A673 (cell line): ENCODE results near the gene SPAG16. TPM values are rescaled to one million over a fixed set of nuclear protein-coding genes. Genes with fewer than 3 reads are reported as not detected.

ENCODE experiments used
- BruUV-seq: library from RNA; stranded (reverse); fragments of 400-500 nt; replicated peaks from 2 replicates; lab custom pipeline; 2021; lab: Mats Ljungman, UMichigan
- CTCF ChIA-PET: fragments of 300-600 bp; sonication (Branson Sonifier 250); formaldehyde crosslinking; loops from one replicate; lab custom pipeline; 2022; ENCODE audit warnings: antibody characterized with exemption; lab: Charles Lee
- POLR2A ChIA-PET: fragments of 300-600 bp; sonication (Branson Sonifier 250); formaldehyde crosslinking; loops from one replicate; lab custom pipeline; 2022; ENCODE audit warnings: antibody characterized with exemption; ENCODE audit not compliant: low non-redundant PET; lab: Charles Lee
- DNase-seq: peaks from one replicate; pipeline ENCODE4 v3.0.0-alpha.2; 2015; ENCODE audit warnings: low spot score
- H3K27ac ChIP-seq: fragments of 200-600 bp; sonication (generic); 2 replicates; pipeline ENCODE4 v1.5.1; 2016; ENCODE audit warnings: mixed run types, low read depth, mild to moderate bottlenecking, mixed read lengths, antibody characterized with exemption, low read length; ENCODE audit not compliant: poor library complexity, severe bottlenecking
- H3K27me3 ChIP-seq: fragments of 200-600 bp; sonication (generic); replicated peaks from 2 replicates; pipeline ENCODE4 v1.6.1; 2017; ENCODE audit warnings: mixed run types, low read depth, mild to moderate bottlenecking, mixed read lengths, antibody characterized with exemption, low read length; ENCODE audit not compliant: insufficient read depth, poor library complexity
- H3K36me3 ChIP-seq: fragments of 200-600 bp; sonication (generic); 2 replicates; pipeline ENCODE4 v1.6.1; 2016; ENCODE audit warnings: mixed run types, mild to moderate bottlenecking, mixed read lengths, antibody characterized with exemption, low read length; ENCODE audit not compliant: insufficient read depth, poor library complexity, severe bottlenecking
- H3K4me1 ChIP-seq: fragments of 200-600 bp; sonication (generic); 2 replicates; pipeline ENCODE4 v1.6.1; 2017; ENCODE audit warnings: mixed run types, mild to moderate bottlenecking, mixed read lengths, antibody characterized with exemption, low read length; ENCODE audit not compliant: insufficient read depth, poor library complexity, severe bottlenecking
- H3K4me3 ChIP-seq: fragments of 200-600 bp; sonication (generic); 2 replicates; pipeline ENCODE4 v1.5.1; 2016; ENCODE audit warnings: low read depth, mixed run types, mild to moderate bottlenecking, mixed read lengths, low read length; ENCODE audit not compliant: poor library complexity, severe bottlenecking
- H3K9me3 ChIP-seq: fragments of 200-600 bp; sonication (generic); 2 replicates; pipeline ENCODE4 v1.6.1; 2016; ENCODE audit warnings: mixed run types, low read depth, mild to moderate bottlenecking, mixed read lengths, antibody characterized with exemption, low read length; ENCODE audit not compliant: poor library complexity, severe bottlenecking
- EZH2 ChIP-seq: fragments of 200-600 bp; sonication (generic); IDR thresholded peaks from 2 replicates; pipeline ENCODE4 v1.6.1; 2017; ENCODE audit warnings: borderline replicate concordance, low read depth, mild to moderate bottlenecking, mixed read lengths, antibody characterized with exemption, low read length; ENCODE audit not compliant: poor library complexity, severe bottlenecking
- intact Hi-C: fragments of 100-400 bp; cut with micrococcal nuclease; formaldehyde crosslinking; loops from one replicate; pipeline ENCODE4 v1.10.0; 2022; ENCODE audit not compliant: unreplicated experiment
- total RNA-seq: library from RNA; stranded (reverse); gene quantifications from 2 replicates; pipeline ENCODE4 v1.2.3, GENCODE V29; 2021
- TF ChIP-seq, protein P1 (sequence below): fragments of 300-800, 200-600 bp; sonication (generic); conservative IDR thresholded peaks from 2 replicates; pipeline ENCODE4 v1.5.1; 2017; ENCODE audit warnings: low read depth, mild to moderate bottlenecking, antibody characterized with exemption, low read length, moderate library complexity, mixed read lengths

Gene SPAG16
- total RNA-seq, 1 experiment from 2014 or later = 13.1 TPM

- no TSS peak for BruUV-seq
- H3K9me3 ChIP-seq = no peaks in the 10 kb centered on the region
- H3K4me3 ChIP-seq = no peak overlapping the region
- no peak for DNase-seq
- no peaks in the 10 kb centered on the region for H3K4me1 ChIP-seq
- CTCF ChIA-PET = no interaction called here
- intact Hi-C loops = no loop called here
- no peaks in the 10 kb centered on the region for H3K27me3 ChIP-seq
- H3K27ac ChIP-seq = no peak overlapping the region
- POLR2A ChIA-PET = no interaction called here
- no peaks in the 10 kb centered on the region for H3K36me3 ChIP-seq
- TF ChIP-seq, protein P1, sequence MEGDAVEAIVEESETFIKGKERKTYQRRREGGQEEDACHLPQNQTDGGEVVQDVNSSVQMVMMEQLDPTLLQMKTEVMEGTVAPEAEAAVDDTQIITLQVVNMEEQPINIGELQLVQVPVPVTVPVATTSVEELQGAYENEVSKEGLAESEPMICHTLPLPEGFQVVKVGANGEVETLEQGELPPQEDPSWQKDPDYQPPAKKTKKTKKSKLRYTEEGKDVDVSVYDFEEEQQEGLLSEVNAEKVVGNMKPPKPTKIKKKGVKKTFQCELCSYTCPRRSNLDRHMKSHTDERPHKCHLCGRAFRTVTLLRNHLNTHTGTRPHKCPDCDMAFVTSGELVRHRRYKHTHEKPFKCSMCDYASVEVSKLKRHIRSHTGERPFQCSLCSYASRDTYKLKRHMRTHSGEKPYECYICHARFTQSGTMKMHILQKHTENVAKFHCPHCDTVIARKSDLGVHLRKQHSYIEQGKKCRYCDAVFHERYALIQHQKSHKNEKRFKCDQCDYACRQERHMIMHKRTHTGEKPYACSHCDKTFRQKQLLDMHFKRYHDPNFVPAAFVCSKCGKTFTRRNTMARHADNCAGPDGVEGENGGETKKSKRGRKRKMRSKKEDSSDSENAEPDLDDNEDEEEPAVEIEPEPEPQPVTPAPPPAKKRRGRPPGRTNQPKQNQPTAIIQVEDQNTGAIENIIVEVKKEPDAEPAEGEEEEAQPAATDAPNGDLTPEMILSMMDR = no peak
- TF ChIP-seq EZH2 = no peak
Observed at GRCh38 chr2:214035091-214035852, 751.0 kb downstream of the SPAG16 start.

DNA sequence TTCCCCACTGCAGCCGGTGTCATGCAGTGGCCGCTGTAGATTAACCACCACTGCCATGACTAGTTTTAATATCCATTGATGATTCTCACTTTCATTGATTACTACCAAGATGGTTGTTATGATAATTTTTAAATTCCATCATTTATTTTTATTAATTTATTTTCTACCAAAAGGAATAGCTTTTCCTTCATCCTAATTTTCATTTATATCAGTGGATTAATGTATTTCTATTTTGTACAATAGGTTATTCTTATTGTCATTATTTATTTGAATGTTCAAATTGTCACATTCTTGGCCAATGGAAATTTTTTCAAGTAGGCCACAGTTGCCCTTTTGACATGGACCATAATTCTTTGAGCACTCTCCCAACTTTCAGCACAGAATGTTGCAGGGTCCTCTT is 751.7 kb downstream of the SPAG16 start:
- H3K27ac ChIP-seq = no peak overlapping the region

GRCh38 chr2:214038186-214038585 is 753.9 kb downstream of the SPAG16 start:
- no peak overlapping the region for H3K4me3 ChIP-seq
- H3K36me3 ChIP-seq = no peaks in the 10 kb centered on the region
- TF ChIP-seq EZH2 = no peak
- TF ChIP-seq, protein P1 = no peak
- ChIA-PET POLR2A (no interaction called here), CTCF (no interaction called here)
- no peak for DNase-seq
- no peaks in the 10 kb centered on the region for H3K4me1 ChIP-seq
- intact Hi-C loops = no loop called here
- BruUV-seq = no TSS peak
- H3K9me3 ChIP-seq = no peaks in the 10 kb centered on the region
- no peak overlapping the region for H3K27ac ChIP-seq
- no peaks in the 10 kb centered on the region for H3K27me3 ChIP-seq

More for the DNA sequence above, 751.7 kb downstream of the SPAG16 start:
- H3K36me3 ChIP-seq = no peaks in the 10 kb centered on the region
- intact Hi-C loops = no loop called here
- H3K4me1 ChIP-seq = no peaks in the 10 kb centered on the region
- no peak for TF ChIP-seq EZH2
- TF ChIP-seq, protein P1 = no peak
- CTCF ChIA-PET = no interaction called here
- H3K9me3 ChIP-seq = no peaks in the 10 kb centered on the region
- no peak overlapping the region for H3K4me3 ChIP-seq
- no peaks in the 10 kb centered on the region for H3K27me3 ChIP-seq
- POLR2A ChIA-PET = no interaction called here
- no TSS peak for BruUV-seq
- no peak for DNase-seq
